ENCODE data around the gene LRRC70.

- TF ChIP-seq CTCF (IDR thresholded peaks at IDR 0.05) (no peak), POLR2A (IDR thresholded peaks at IDR 0.05) (no peak)
Measured at GRCh38 chr5:62627121-62627520, 48.5 kb downstream of the LRRC70 start.

All from adrenal gland (tissue), 5 donors.